AG10803 (cell line): ENCODE measurements around the gene NPHS2.
A peak's percentile ranks its signal among the peaks of the same experiment; 100 is the strongest.

Experiments used
- DNase-seq: peaks from one replicate; pipeline ENCODE4 v3.0.0; 2010; ENCODE audit warnings: low read depth
- H3K4me3 ChIP-seq: 2 replicates; pipeline ENCODE4 v1.5.1; 2011; ENCODE audit warnings: mild to moderate bottlenecking, low read length, control low read depth
- TF ChIP-seq, protein P1 (sequence below): conservative IDR thresholded peaks from 2 replicates; pipeline ENCODE4 v1.5.1; 2011; ENCODE audit warnings: mild to moderate bottlenecking, low read length, control low read depth, inconsistent platforms

Gene NPHS2

DNA sequence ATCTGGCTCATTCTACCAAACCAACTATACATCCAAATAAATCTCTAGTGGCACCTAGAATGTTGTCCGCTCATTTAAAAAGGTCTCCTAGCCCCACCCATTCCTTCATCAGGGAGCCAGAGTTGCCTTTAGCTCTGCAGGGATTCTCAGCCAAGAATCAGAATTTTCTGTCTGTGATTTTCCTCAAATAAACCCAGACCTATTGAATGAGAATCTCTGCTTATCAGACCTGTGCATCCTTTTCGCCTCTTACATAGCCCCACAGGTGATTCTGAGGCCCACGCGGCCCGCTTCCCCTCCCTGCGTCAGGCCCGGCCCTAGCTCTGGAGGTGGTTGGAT is 15.5 kb upstream of the NPHS2 start:
- DNase-seq: no peak
- TF ChIP-seq, protein P1, sequence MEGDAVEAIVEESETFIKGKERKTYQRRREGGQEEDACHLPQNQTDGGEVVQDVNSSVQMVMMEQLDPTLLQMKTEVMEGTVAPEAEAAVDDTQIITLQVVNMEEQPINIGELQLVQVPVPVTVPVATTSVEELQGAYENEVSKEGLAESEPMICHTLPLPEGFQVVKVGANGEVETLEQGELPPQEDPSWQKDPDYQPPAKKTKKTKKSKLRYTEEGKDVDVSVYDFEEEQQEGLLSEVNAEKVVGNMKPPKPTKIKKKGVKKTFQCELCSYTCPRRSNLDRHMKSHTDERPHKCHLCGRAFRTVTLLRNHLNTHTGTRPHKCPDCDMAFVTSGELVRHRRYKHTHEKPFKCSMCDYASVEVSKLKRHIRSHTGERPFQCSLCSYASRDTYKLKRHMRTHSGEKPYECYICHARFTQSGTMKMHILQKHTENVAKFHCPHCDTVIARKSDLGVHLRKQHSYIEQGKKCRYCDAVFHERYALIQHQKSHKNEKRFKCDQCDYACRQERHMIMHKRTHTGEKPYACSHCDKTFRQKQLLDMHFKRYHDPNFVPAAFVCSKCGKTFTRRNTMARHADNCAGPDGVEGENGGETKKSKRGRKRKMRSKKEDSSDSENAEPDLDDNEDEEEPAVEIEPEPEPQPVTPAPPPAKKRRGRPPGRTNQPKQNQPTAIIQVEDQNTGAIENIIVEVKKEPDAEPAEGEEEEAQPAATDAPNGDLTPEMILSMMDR: no peak
- no peak overlapping the region for H3K4me3 ChIP-seq

DNA sequence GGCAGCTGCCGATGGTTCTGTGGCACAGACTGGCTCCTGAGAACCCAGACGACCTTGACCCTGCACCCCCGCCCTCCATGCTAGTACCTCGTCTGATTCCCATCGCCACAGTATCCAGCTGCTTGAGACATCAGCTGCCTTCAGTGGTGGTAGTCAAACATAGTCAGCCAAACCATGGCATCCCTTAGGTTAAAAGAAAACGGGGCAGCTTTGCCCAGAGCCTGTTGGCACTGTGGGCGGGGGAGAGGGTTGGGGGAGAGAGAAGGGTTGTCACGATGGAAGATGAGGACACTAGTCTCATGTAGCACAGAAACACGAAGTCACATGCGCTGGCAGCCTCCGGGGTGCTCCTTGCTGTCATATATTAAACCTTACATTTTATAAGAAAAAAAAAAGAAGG is 14.9 kb upstream of the NPHS2 start:
- TF ChIP-seq, protein P1: no peak
- no peak overlapping the region for H3K4me3 ChIP-seq
- DNase-seq: no peak

DNA sequence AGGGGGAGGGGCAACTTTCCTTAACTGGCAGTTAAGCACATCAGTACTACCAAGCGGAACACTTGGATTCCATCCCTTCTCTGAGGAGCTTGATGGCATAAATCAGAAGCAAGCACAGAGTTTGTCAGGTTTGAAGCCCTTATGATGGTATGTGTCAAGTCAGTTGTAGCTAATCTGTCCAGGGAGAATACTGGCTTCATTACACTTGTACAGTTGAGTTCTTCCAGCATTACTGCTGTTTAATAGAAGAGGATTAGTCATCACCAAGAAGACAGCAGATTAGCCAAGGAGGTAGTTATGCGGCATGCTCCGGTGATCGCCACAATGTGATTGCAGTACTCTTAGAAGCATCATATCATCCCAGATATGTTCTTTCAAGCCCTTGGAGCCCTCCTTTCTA is 13.8 kb upstream of the NPHS2 start:
- DNase-seq: no peak
- TF ChIP-seq, protein P1: no peak
- no peak overlapping the region for H3K4me3 ChIP-seq

DNA sequence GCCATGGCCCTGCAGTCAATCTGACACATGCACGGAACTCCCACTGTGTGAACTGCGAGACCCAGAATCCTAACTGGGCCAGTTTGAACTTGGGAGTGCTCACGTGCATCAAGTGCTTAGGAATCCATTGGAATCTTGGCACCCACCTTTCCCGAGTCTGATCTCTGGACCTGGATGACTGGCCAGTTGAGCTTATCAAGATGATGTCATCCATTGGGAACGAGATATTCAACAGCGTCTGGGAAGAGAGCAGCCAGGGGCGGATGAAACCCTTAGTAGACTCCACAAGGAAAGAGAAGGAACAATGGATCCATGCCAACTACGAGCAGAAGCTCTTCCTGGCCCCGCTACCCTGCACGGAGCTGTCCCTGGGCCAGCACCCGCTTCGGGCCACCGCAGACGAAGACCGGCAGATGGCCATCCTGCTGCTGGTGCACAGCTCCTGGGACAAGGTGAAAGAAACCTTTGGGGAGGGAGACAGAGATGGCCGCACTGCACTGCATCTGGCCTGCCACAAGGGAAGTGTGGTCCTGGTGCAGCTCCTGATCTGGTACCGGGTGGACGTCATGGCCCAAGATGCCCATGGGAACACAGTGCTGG is 12.8 kb upstream of the NPHS2 start:
- TF ChIP-seq, protein P1: no peak
- no peak for DNase-seq
- H3K4me3 ChIP-seq: no peak overlapping the region

DNA sequence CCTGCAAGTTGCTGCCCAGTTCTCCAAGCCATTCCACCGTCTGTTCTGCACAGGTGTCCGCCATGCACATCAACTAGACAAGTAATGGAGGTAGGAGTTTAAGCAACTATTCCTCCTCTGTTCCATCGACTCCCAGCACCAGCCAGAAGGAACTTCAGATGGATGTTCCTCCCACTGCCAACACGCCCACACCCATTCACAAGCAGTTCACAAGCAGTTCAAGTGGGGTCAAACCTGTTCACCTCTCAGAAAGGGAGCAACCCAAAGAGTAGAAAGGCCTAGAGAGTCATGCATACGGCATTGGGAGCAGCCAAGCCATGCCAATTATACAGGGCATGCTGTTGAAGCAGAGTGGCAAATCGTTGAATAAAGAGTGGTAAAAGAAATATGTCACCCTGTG is 11.6 kb upstream of the NPHS2 start:
- no peak for DNase-seq
- H3K4me3 ChIP-seq: no peak overlapping the region
- TF ChIP-seq, protein P1: no peak

DNA sequence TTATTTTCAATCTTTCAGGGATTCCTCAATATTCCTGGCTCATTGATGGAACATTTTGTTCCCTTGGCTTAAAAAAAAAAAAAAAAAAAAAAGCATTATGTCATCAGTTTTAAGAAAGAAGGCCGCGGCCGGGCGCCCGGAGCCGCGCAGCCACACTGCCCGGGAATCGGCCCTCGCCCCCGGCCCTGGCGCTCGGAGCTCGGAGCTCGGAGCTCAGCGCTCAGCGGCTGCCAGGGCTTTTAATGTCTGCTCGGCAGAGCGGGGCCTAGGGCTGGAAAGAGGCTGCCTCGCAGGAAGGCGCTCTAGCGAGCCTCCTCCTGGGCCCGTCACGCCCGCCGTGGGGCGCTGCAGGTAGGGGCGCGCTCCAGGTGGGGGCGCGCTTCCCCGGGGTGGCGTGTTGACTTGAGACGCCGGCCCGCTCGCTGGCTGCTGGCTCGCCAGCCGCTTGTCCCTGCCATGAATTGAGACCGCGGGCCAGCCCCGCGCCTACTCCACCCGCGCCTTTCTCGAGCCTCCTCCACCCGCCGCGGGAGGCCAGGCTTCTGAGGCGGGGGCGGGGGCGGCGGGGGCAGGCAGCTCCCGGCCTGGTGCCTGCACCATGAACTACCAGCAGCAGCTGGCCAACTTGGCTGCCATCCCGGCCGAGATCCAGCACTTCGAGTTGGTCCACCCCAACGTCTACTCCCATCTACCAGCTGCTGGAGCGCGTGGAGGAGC is 10.5 kb upstream of the NPHS2 start:
- no peak overlapping the region for H3K4me3 ChIP-seq
- TF ChIP-seq, protein P1: no peak

DNA sequence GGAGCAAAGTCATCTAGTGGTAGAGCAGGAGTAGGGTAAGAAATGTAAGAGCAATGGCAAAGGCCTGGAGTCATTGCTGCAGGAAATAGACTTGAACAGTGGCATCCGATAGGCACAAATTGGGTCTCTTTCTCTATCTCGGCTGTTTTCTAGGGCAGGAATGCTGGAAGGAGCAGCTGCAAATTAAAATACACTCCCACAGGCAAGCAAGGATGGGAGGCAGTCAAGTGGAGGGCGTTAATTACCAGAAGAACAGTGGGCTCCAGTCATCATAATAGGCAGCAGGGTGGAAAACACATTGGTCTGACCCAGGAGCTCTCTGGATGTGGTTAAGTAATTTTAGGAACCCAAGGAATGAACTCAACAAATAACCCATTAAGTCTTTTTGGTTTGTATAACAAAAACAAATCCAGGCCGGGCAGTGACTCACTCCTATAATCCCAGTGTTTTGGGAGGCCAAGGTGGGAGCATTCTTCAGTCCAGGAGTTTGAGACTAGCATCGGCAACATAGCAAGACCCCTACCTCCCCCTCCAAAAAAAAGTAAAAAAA is 8.1 kb upstream of the NPHS2 start:
- no peak overlapping the region for H3K4me3 ChIP-seq
- TF ChIP-seq, protein P1: no peak
- no peak for DNase-seq

More for the DNA sequence above, 10.5 kb upstream of the NPHS2 start:
- peak; percentile 12 for DNase-seq
